Muscle of leg (tissue), 11 donors: ENCODE data around the gene OXT. TPM values are rescaled to one million over a fixed set of nuclear protein-coding genes. Genes with fewer than 3 reads are reported as not detected.

Source experiments
- DNase-seq: peaks from one replicate; pipeline ENCODE4 v3.0.0; 2013
- H3K27ac ChIP-seq: one replicate; pipeline ENCODE4 v1.5.1; 2013; ENCODE audit warnings: mild to moderate bottlenecking, low read length, control low read depth
- H3K27me3 ChIP-seq: one replicate; pipeline ENCODE4 v1.6.1; 2013; ENCODE audit warnings: low read length; ENCODE audit not compliant: control insufficient read depth, insufficient read depth
- H3K36me3 ChIP-seq: one replicate; pipeline ENCODE4 v1.6.1; 2013; ENCODE audit warnings: low read length; ENCODE audit not compliant: control insufficient read depth, insufficient read depth
- H3K4me1 ChIP-seq: one replicate; pipeline ENCODE4 v1.6.1; 2013; ENCODE audit warnings: low read length; ENCODE audit not compliant: control insufficient read depth, insufficient read depth
- H3K4me3 ChIP-seq: one replicate; pipeline ENCODE4 v1.5.1; 2013; ENCODE audit warnings: low read length, control low read depth
- H3K9me3 ChIP-seq: replicated peaks from 2 replicates; pipeline ENCODE4 v1.6.1; 2013; ENCODE audit warnings: low read depth, low read length; ENCODE audit not compliant: control insufficient read depth
- WGBS: methylation state at CpG from one replicate; pipeline ENCODE4 v1.1.5; 2013; ENCODE audit warnings: missing lambda C conversion rate; ENCODE audit not compliant: insufficient coverage; 5-methylcytosine and 5-hydroxymethylcytosine counted together
- polyA plus RNA-seq, 8 donors: library from polyadenylated mRNA; unstranded; fragments of 120-200 nt; gene quantifications; one replicate each; pipeline versions ENCODE4 v1.2.1 to v1.2.3, GENCODE V29; 2013; ENCODE audit warnings: inconsistent platforms in 1 of 8, low replicate concordance in 1 of 8; ENCODE audit not compliant: insufficient read length in 8 of 8, insufficient read depth in 1 of 8
- total RNA-seq: library from RNA; stranded (reverse); fragments of 120-200 nt; gene quantifications from one replicate; pipeline ENCODE4 v1.2.4, GENCODE V29; 2013

The OXT gene
- total and polyA plus RNA-seq, 9 donors: 0.27 to 0.92 (median 0.64) TPM; not detected in 1

- H3K27me3 ChIP-seq: peaks cover 57% of the 10 kb centered on the region
- no peak within 1 kb of the TSS for H3K4me3 ChIP-seq
- WGBS: 75% methylated on average over 20 of the region's 28 CpGs
- H3K36me3 ChIP-seq: no peaks in the 10 kb centered on the region
- no peaks in the 10 kb centered on the region for H3K9me3 ChIP-seq
- no peak for DNase-seq
- no peak within 1 kb of the TSS for H3K27ac ChIP-seq
- H3K4me1 ChIP-seq: peaks cover 8% of the 10 kb centered on the region
Measured at GRCh38 chr20:3084283-3084985, 13.0 kb downstream of the OXT start, which contains the start of gene AVP. Gene AVP, minus strand, starts transcription at chr20:3084724. Its CDS starts 50 bp downstream, at chr20:3084674.

- Histone ChIP-seq H3K4me3 (no peak overlapping the region), H3K27ac (no peak overlapping the region), H3K9me3 (no peaks in the 10 kb centered on the region), H3K36me3 (no peaks in the 10 kb centered on the region), H3K4me1 (peaks cover 8% of the 10 kb centered on the region), H3K27me3 (peaks cover 55% of the 10 kb centered on the region)
- no peak for DNase-seq
- 76% methylated on average over 7 of the region's 7 CpGs for WGBS
Measured at GRCh38 chr20:3084986-3085360, 13.6 kb downstream of the OXT start.

- Histone ChIP-seq H3K4me1 (peaks cover 8% of the 10 kb centered on the region), H3K4me3 (no peak overlapping the region), H3K27ac (no peak overlapping the region), H3K36me3 (no peaks in the 10 kb centered on the region), H3K9me3 (no peaks in the 10 kb centered on the region), H3K27me3 (peaks cover 51% of the 10 kb centered on the region)
- DNase-seq: no peak
- WGBS: 88% methylated on average over 7 of the region's 8 CpGs
Measured at GRCh38 chr20:3085571-3086072, 14.2 kb downstream of the OXT start.

DNA sequence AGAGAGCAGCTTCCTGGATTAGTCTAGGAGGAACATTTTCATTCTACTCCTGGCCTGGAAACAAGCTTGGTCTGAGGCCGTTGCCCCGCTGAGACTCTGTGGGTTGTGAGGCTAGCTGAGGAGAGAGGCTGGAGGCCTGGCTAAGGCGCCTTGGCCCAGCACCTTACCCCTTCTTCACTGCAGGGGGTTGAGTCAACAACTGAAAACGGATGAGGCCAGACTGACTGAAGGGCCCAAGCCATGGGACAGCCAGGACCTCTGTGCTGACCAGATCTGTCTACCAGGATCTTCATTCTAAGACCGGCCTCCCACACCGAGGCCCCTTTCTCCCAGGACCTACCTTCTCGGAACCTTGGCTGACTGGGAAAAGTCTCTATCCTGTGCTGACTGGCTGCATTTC is 16.6 kb downstream of the OXT start:
- Histone ChIP-seq H3K4me3 (no peak overlapping the region), H3K4me1 (peaks cover 3% of the 10 kb centered on the region), H3K9me3 (no peaks in the 10 kb centered on the region), H3K27ac (no peak overlapping the region), H3K36me3 (no peaks in the 10 kb centered on the region), H3K27me3 (peaks cover 49% of the 10 kb centered on the region)
- no peak for DNase-seq
- WGBS: 71% methylated on average over 5 of the region's 7 CpGs

- H3K27me3 ChIP-seq: peaks cover 41% of the 10 kb centered on the region
- H3K27ac ChIP-seq: no peak overlapping the region
- no peaks in the 10 kb centered on the region for H3K9me3 ChIP-seq
- H3K4me1 ChIP-seq: peaks cover 3% of the 10 kb centered on the region
- WGBS: no CpG with 5 or more reads among the region's 1 CpG
- no peaks in the 10 kb centered on the region for H3K36me3 ChIP-seq
- H3K4me3 ChIP-seq: no peak overlapping the region
- DNase-seq: no peak
Measured at GRCh38 chr20:3090565-3090964, 19.1 kb downstream of the OXT start.

- H3K27ac ChIP-seq: no peak overlapping the region
- H3K9me3 ChIP-seq: no peaks in the 10 kb centered on the region
- H3K4me1 ChIP-seq: peaks cover 3% of the 10 kb centered on the region
- no peaks in the 10 kb centered on the region for H3K36me3 ChIP-seq
- 2% methylated on average over 60 of the region's 81 CpGs for WGBS
- peaks cover 38% of the 10 kb centered on the region for H3K27me3 ChIP-seq
- H3K4me3 ChIP-seq: peak overlapping the region; percentile 31
- peak; percentile 72 for DNase-seq
Measured at GRCh38 chr20:3092611-3093379, 21.4 kb downstream of the OXT start.

DNA sequence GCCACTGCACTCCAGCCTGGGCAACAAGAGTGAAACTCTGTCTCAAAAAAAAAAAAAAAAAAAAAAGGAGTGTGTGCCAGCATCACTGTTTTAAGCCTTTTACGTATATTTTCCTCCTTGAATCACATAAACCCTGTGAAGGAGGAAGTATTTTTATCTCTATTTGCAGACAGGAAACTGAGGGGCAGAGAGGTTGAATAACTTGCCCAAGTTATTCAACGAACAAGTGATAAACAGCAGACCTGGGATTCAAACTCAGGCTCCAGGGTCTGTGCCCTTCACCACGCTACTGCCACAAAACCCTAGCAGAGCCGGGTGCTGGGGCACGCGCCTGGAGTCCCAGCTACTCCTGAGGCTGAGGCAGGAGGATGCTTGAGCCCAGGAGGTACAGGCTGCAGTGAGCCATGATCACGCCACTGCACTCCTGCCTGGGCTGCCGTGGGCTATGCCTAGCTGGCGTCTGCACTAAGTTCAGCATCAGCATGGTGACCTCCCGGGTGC is 22.5 kb downstream of the OXT start:
- Histone ChIP-seq H3K4me3 (no peak overlapping the region), H3K4me1 (peaks cover 3% of the 10 kb centered on the region), H3K27ac (no peak overlapping the region), H3K27me3 (peaks cover 35% of the 10 kb centered on the region), H3K9me3 (no peaks in the 10 kb centered on the region), H3K36me3 (no peaks in the 10 kb centered on the region)
- no peak for DNase-seq
- WGBS: 61% methylated on average over 9 of the region's 10 CpGs

DNA sequence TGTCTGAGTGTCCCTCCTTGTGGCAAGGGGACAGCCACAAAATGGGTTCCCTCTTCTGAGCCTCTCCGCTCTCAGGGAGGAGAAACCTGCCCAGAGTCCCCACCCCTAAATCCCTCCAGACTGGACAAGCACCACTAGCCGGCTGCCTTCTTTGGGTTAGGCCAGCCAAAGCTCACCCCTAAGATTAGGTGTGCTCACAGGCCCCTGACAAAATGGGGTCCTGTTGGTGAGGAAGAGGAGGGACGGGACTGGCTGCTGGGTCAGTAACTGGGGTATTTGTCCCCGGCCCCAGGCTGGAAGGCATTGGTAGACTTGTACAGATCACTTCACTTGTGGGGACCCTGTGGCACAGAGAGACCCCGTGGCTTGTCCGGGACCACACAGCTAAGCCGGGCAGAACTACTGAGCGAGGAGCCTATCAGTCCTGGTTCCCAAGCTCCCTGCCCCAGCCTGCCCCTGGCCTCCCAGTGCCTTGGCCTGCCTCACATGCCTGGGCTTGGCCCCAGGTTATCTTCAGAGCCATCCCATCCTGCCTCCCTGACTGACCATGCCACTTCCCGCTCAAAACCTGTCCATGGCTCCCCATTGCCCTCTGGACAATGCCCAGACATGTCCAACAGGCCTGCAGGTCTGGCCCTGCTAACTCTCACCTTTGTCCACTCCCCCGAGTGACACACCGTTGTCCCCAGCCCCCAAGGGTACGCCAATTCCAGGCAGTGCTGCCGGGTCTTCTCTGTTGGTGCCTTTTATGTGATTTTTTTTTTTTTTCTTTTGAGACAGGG is 23.6 kb downstream of the OXT start:
- 84% methylated on average over 8 of the region's 13 CpGs for WGBS
- no peak overlapping the region for H3K4me3 ChIP-seq
- H3K27ac ChIP-seq: no peak overlapping the region
- no peaks in the 10 kb centered on the region for H3K9me3 ChIP-seq
- H3K27me3 ChIP-seq: peaks cover 34% of the 10 kb centered on the region
- DNase-seq: no peak
- peaks cover 3% of the 10 kb centered on the region for H3K4me1 ChIP-seq
- no peaks in the 10 kb centered on the region for H3K36me3 ChIP-seq

DNA sequence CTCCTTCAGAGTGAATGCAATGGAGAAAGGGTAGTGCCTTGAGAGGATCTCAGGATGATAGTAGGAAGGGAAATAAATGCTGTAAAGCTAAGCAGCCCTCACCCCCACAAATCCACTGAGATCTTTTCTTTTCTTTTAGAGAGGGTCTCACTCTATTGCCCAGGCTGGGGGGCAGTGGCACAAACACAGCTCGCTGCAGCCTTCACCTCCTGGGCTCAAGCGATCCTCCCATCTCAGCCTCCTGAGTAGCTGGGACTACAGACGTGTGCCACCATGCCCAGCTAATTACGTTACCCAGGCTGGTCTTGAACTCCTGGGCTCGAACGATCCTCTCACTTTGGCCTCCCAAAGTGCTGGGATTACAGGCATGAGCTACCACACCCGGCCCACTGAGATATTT is 29.1 kb downstream of the OXT start:
- no peaks in the 10 kb centered on the region for H3K4me1 ChIP-seq
- no peak overlapping the region for H3K27ac ChIP-seq
- 94% methylated on average over 7 of the region's 7 CpGs for WGBS
- no peak overlapping the region for H3K4me3 ChIP-seq
- H3K36me3 ChIP-seq: no peaks in the 10 kb centered on the region
- H3K27me3 ChIP-seq: no peaks in the 10 kb centered on the region
- no peaks in the 10 kb centered on the region for H3K9me3 ChIP-seq
- no peak for DNase-seq

DNA sequence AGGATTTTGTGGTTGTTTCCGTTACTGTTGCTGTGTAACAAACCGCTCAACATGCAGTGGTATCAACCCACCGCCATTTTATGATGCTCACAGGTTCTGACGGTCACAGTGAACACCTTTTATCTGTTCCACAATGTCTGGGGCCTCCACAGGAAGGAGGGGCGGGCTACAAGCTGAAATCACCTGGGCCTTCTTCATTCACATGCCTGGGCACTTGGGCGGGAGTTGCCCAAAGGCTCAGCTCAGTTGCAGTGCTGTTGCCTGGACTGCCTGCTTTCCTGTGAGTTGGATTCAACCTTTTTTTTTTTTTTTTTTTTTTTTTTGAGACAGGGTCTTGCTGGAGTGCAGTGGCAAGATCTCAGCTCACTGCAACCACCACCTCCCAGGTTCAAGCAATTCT is 29.8 kb downstream of the OXT start:
- 81% methylated on average over 3 of the region's 6 CpGs for WGBS
- DNase-seq: no peak
- no peaks in the 10 kb centered on the region for H3K36me3 ChIP-seq
- no peaks in the 10 kb centered on the region for H3K9me3 ChIP-seq
- H3K27me3 ChIP-seq: no peaks in the 10 kb centered on the region
- no peak overlapping the region for H3K4me3 ChIP-seq
- H3K27ac ChIP-seq: no peak overlapping the region
- no peaks in the 10 kb centered on the region for H3K4me1 ChIP-seq
